OCI-LY3 (cell line): ENCODE results near the gene PTPN23.

Source experiments
- H2AFZ ChIP-seq: fragments of 200-600, 300-600 bp; shearing (Covaris generic); 2 replicates; pipeline ENCODE4 v1.6.0; 2014; ENCODE audit warnings: antibody characterized with exemption, low read depth, low read length
- H3K27ac ChIP-seq: fragments of 200-600, 300-600 bp; sonication (generic); 2 replicates; pipeline ENCODE4 v1.5.1; 2014; ENCODE audit warnings: mild to moderate bottlenecking, low read length, moderate library complexity, mixed read lengths
- H3K27me3 ChIP-seq: fragments of 200-600, 300-600 bp; sonication (generic); 2 replicates; pipeline ENCODE4 v1.6.1; 2014; ENCODE audit warnings: low read depth, low read length, mixed read lengths
- H3K36me3 ChIP-seq: fragments of 200-600, 300-600 bp; sonication (generic); replicated peaks from 2 replicates; pipeline ENCODE3; 2014; ENCODE audit warnings: low read depth, low read length, mixed read lengths
- H3K4me1 ChIP-seq: fragments of 300-600, 200-600 bp; sonication (generic); 2 replicates; pipeline ENCODE4 v1.6.1; 2014; ENCODE audit warnings: low read length, mixed read lengths
- H3K4me2 ChIP-seq: fragments of 200-600, 300-600 bp; sonication (generic); 2 replicates; pipeline ENCODE4 v1.6.1; 2014; ENCODE audit warnings: low read length, mixed read lengths
- H3K4me3 ChIP-seq: fragments of 300-600, 200-600 bp; sonication (generic); 2 replicates; pipeline ENCODE4 v1.5.1; 2014; ENCODE audit warnings: antibody characterized with exemption, mild to moderate bottlenecking, low read length, moderate library complexity
- H3K79me2 ChIP-seq: fragments of 300-600, 200-600 bp; shearing (Covaris generic); 2 replicates; pipeline ENCODE4 v1.6.1; 2014; ENCODE audit warnings: mild to moderate bottlenecking, low read length, mixed read lengths
- H3K9ac ChIP-seq: fragments of 300-600, 200-600 bp; shearing (Covaris generic); 2 replicates; pipeline ENCODE4 v1.6.0; 2014; ENCODE audit warnings: mild to moderate bottlenecking, low read length, moderate library complexity
- H3K9me3 ChIP-seq: fragments of 200-600, 300-600 bp; shearing (Covaris generic); 2 replicates; pipeline ENCODE4 v1.6.1; 2014; ENCODE audit warnings: low read length, mixed read lengths; ENCODE audit not compliant: insufficient read depth
- H4K20me1 ChIP-seq: fragments of 200-600, 300-600 bp; sonication (generic); 2 replicates; pipeline ENCODE4 v1.6.1; 2016; ENCODE audit warnings: low read length, mixed read lengths; ENCODE audit not compliant: insufficient read depth
- EZH2phosphoT487 ChIP-seq: fragments of 200-600 bp; shearing (Covaris generic); IDR thresholded peaks from 2 replicates; pipeline ENCODE4 v1.6.1; 2018; ENCODE audit warnings: antibody characterized with exemption, mixed run types, low read depth
- TF ChIP-seq, protein P1 (sequence below): fragments of 200-600, 300-600 bp; sonication (generic); IDR thresholded peaks from 2 replicates; pipeline ENCODE4 v1.5.1; 2014; ENCODE audit warnings: antibody characterized with exemption, low read length, low read depth

The PTPN23 gene

GRCh38 chr3:47424434-47425382, 43.9 kb downstream of the PTPN23 start:
- Histone ChIP-seq H3K4me3 (no peak overlapping the region), H3K36me3 (peaks cover 45% of the 10 kb centered on the region), H3K4me1 (peaks cover 6% of the 10 kb centered on the region), H3K9me3 (no peaks in the 10 kb centered on the region), H3K4me2 (no peak overlapping the region), H3K27ac (no peak overlapping the region), H3K79me2 (no peaks in the 10 kb centered on the region; the same call in 1 of the 2 replicates), H4K20me1 (no peaks in the 10 kb centered on the region), H2AFZ (no peak overlapping the region), H3K9ac (no peak overlapping the region), H3K27me3 (no peaks in the 10 kb centered on the region)
- no peak for TF ChIP-seq EZH2phosphoT487
- TF ChIP-seq, protein P1, sequence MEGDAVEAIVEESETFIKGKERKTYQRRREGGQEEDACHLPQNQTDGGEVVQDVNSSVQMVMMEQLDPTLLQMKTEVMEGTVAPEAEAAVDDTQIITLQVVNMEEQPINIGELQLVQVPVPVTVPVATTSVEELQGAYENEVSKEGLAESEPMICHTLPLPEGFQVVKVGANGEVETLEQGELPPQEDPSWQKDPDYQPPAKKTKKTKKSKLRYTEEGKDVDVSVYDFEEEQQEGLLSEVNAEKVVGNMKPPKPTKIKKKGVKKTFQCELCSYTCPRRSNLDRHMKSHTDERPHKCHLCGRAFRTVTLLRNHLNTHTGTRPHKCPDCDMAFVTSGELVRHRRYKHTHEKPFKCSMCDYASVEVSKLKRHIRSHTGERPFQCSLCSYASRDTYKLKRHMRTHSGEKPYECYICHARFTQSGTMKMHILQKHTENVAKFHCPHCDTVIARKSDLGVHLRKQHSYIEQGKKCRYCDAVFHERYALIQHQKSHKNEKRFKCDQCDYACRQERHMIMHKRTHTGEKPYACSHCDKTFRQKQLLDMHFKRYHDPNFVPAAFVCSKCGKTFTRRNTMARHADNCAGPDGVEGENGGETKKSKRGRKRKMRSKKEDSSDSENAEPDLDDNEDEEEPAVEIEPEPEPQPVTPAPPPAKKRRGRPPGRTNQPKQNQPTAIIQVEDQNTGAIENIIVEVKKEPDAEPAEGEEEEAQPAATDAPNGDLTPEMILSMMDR, result no peak

GRCh38 chr3:47425383-47425778, 44.6 kb downstream of the PTPN23 start:
- H3K79me2 ChIP-seq, result no peaks in the 10 kb centered on the region; the same call in 1 of the 2 replicates
- H2AFZ ChIP-seq, result no peak overlapping the region
- H3K36me3 ChIP-seq, result peaks cover 44% of the 10 kb centered on the region
- no peak overlapping the region for H3K4me3 ChIP-seq
- H3K27me3 ChIP-seq, result no peaks in the 10 kb centered on the region
- peaks cover 6% of the 10 kb centered on the region for H3K4me1 ChIP-seq
- no peak overlapping the region for H3K4me2 ChIP-seq
- TF ChIP-seq, protein P1, result no peak
- TF ChIP-seq EZH2phosphoT487, result no peak
- H4K20me1 ChIP-seq, result peaks cover 4% of the 10 kb centered on the region; the same call in 1 of the 2 replicates
- H3K9ac ChIP-seq, result no peak overlapping the region
- no peak overlapping the region for H3K27ac ChIP-seq
- H3K9me3 ChIP-seq, result no peaks in the 10 kb centered on the region

- no peaks in the 10 kb centered on the region; the same call in 1 of the 2 replicates for H3K79me2 ChIP-seq
- peaks cover 6% of the 10 kb centered on the region; the same call in 1 of the 2 replicates for H4K20me1 ChIP-seq
- no peak overlapping the region for H3K9ac ChIP-seq
- H3K27me3 ChIP-seq, result no peaks in the 10 kb centered on the region
- no peak overlapping the region for H3K4me2 ChIP-seq
- H3K4me3 ChIP-seq, result no peak overlapping the region
- peaks cover 45% of the 10 kb centered on the region for H3K36me3 ChIP-seq
- no peak overlapping the region for H2AFZ ChIP-seq
- H3K9me3 ChIP-seq, result no peaks in the 10 kb centered on the region
- TF ChIP-seq, protein P1, result no peak
- no peak for TF ChIP-seq EZH2phosphoT487
- no peak overlapping the region for H3K27ac ChIP-seq
- H3K4me1 ChIP-seq, result peaks cover 6% of the 10 kb centered on the region
Observed at GRCh38 chr3:47425959-47426358, 45.1 kb downstream of the PTPN23 start.

DNA sequence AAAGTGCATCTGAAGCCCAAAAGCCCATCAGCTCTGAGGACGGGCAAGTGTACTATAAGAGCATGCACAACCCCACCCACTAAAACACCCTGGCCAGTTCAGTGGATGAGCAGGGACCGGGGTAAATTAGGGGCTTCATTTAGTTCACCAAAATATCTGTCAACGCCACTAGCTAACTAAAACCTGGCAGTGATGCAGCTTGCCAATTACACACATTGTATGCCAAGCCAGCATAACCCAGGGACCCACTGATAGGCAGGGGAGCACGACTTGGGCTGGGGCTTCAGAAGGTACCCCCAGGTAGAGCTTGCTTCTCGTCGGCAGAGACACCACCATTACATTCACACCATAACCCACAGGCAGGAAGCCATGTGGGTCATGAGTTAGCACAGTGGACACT, 47.0 kb downstream of the PTPN23 start:
- TF ChIP-seq EZH2phosphoT487, result no peak
- TF ChIP-seq, protein P1, result no peak
- H2AFZ ChIP-seq, result no peak overlapping the region
- H3K9me3 ChIP-seq, result no peaks in the 10 kb centered on the region
- no peak overlapping the region for H3K9ac ChIP-seq
- peaks cover 48% of the 10 kb centered on the region for H3K36me3 ChIP-seq
- peaks cover 6% of the 10 kb centered on the region; the same call in 1 of the 2 replicates for H4K20me1 ChIP-seq
- no peak overlapping the region for H3K4me2 ChIP-seq
- no peak overlapping the region for H3K4me3 ChIP-seq
- H3K4me1 ChIP-seq, result no peaks in the 10 kb centered on the region
- no peaks in the 10 kb centered on the region for H3K27me3 ChIP-seq
- no peak overlapping the region for H3K27ac ChIP-seq
- no peaks in the 10 kb centered on the region for H3K79me2 ChIP-seq
